Naive thymus-derived CD8-positive, alpha-beta T cell (primary cell): ENCODE data around the gene CLCN4. TPM values are rescaled to one million over a fixed set of nuclear protein-coding genes. Genes with fewer than 3 reads are reported as not detected.

ENCODE experiments used
- ATAC-seq, 2 donors: fragments of 150-1000 bp; cut with Tn5 transposase in 1 of 2; sonication (Bioruptor Pico), chemical (Tn5 transposase) in 1 of 2; 1 replicate in 1 of 2; 2 replicates in 1 of 2; pipeline ENCODE4 v1.10.0; 2021; ENCODE audit warnings: mild to moderate bottlenecking in 2 of 2, moderate library complexity in 2 of 2
- POLR2A ChIA-PET: fragments of 350-600 bp; sonication (Branson Sonifier 250); formaldehyde crosslinking; loops from one replicate; lab custom pipeline; 2021; ENCODE audit warnings: antibody characterized with exemption; lab: Charles Lee
- DNase-seq, 10 donors: peaks; one replicate each; pipeline versions ENCODE4 v3.0.0 to v3.0.0-alpha.2; 2020 to 2022
- H3K27ac Mint-ChIP-seq, 10 donors: one replicate each; pipeline ENCODE4 v1.8.0; 2020 to 2022; ENCODE audit warnings: mild to moderate bottlenecking in 10 of 10, mixed read lengths in 10 of 10, moderate library complexity in 4 of 10, inconsistent platforms in 1 of 10
- H3K27me3 Mint-ChIP-seq, 5 donors: one replicate each; pipeline ENCODE4 v1.8.0; 2021 to 2022; ENCODE audit warnings: mixed read lengths in 5 of 5
- H3K36me3 Mint-ChIP-seq, 3 donors: one replicate each; pipeline ENCODE4 v1.8.0; 2020 to 2022; ENCODE audit warnings: mixed read lengths in 3 of 3, mild to moderate bottlenecking in 2 of 3, inconsistent platforms in 1 of 3
- H3K4me1 Mint-ChIP-seq, 4 donors: one replicate each; pipeline ENCODE4 v1.8.0; 2021 to 2022; ENCODE audit warnings: mixed read lengths in 4 of 4
- H3K4me3 Mint-ChIP-seq, 10 donors: one replicate each; pipeline ENCODE4 v1.8.0; 2020 to 2022; ENCODE audit warnings: mild to moderate bottlenecking in 10 of 10, mixed read lengths in 10 of 10, moderate library complexity in 6 of 10, inconsistent platforms in 1 of 10
- H3K9me3 Mint-ChIP-seq, 9 donors: one replicate each; pipeline ENCODE4 v1.8.0; 2020 to 2022; ENCODE audit warnings: mixed read lengths in 9 of 9, mild to moderate bottlenecking in 3 of 9, inconsistent platforms in 1 of 9, moderate library complexity in 1 of 9
- polyA plus RNA-seq, 3 donors: library from polyadenylated mRNA; unstranded; fragments of 300-500 nt; fragmentation: Illumina TruSeq; gene quantifications; one replicate each; pipeline ENCODE4 v1.2.3, GENCODE V29; 2021
- total RNA-seq, 8 experiments: library from RNA in 2 of 8; stranded (reverse) in 2 of 8; gene quantifications; one replicate each; pipeline ENCODE4 v1.2.3 and lab custom pipeline; 2021 to 2026

Gene CLCN4
- total and polyA plus RNA-seq, 5 experiments from 2014 or later = 0.42 to 0.69 TPM; not detected in 3

DNA sequence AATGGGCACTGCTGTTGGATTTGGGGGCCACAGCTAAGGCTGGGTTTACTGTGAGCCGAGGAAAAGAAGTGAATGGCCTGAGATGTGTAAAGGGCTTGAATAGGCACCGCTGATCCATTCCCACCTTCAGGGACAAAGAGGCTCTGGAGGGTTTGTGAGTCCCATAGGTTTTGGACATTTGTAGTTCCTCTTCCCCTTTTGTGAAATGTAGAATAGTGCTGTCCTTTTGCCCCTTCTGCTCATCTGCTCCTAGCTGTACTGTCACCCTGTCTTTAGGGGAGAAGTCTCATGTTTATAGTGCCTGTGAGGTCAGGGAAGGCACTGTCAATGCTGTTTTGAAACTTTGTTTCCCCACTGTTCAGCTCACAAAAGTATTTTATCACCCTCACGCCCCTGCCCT lies 26.4 kb upstream of the CLCN4 start:
- Mint-ChIP-seq H3K4me3 (no peak overlapping the region), H3K4me1 (peaks cover 0 to 3% (median under 1%) of the 10 kb centered on the region in 4 donors), H3K27ac (peak overlapping the region in 1 of 10 donors; percentile 25), H3K9me3 (no peaks in the 10 kb centered on the region), H3K27me3 (no peaks in the 10 kb centered on the region), H3K36me3 (peaks cover 0 to 64% (median 8%) of the 10 kb centered on the region in 3 donors)
- ATAC-seq = no peak
- POLR2A ChIA-PET = no interaction called here
- DNase-seq = no peak

DNA sequence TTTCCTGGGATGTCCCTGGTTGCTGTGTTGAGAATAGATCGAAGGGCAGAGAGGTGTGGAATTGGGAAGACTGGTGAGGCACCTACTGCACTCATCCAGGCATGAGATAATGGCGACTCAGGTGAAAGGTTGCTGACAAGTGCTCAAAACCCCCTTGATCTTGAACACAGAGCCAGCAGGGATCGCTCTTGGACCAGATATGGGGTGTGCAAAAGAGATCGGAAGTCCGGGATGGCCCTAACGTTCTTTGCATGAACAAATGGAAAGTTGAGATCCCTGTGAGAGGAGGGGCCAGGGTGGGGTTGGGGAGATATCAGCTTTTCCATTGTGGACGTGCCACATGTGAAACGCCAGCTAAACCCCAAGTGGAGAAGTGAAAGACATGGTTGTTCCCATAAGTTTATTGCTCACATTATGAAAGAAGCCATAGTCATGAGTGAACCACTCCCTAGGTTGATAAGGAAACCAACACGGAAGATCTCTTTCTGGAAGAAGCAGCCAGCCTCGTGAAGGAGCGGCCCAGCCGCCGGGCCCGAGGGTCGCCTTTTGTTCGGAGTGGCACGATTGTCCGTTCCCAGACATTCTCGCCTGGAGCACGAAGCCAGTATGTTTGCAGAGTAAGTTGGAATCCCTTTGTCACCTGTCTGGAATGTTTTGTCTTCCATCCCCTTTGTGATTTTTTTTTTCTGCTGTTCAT lies 22.6 kb upstream of the CLCN4 start:
- no peak for ATAC-seq
- H3K27me3 Mint-ChIP-seq = no peaks in the 10 kb centered on the region
- no peak for DNase-seq
- no peaks in the 10 kb centered on the region for H3K4me1 Mint-ChIP-seq
- H3K27ac Mint-ChIP-seq = no peak overlapping the region
- peaks cover 0 to 62% (median 8%) of the 10 kb centered on the region in 3 donors for H3K36me3 Mint-ChIP-seq
- H3K9me3 Mint-ChIP-seq = no peaks in the 10 kb centered on the region
- no peak overlapping the region for H3K4me3 Mint-ChIP-seq
- POLR2A ChIA-PET = no interaction called here

DNA sequence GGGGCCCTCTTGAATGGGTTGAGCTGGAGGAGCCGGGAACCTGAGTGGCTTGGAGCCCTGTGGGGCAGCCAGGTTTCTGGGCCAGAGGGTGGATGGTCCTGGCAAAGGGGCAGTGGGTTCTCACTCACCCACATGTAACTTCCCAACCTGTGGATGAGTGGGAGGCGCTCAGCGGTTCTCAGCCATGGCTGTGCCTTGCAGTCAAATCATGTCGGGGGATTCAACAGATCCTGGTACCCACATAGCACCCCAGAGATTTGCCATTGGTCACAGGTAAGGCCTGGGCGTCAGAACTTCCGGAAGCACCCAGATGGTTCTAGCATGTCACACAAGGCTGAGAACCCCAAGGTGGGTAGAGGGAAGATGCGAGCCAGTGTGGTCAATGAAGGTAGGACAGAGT lies 21.9 kb upstream of the CLCN4 start:
- POLR2A ChIA-PET = no interaction called here
- no peak overlapping the region for H3K4me3 Mint-ChIP-seq
- H3K9me3 Mint-ChIP-seq = no peaks in the 10 kb centered on the region
- peak overlapping the region in 1 of 10 donors; percentile 35 for H3K27ac Mint-ChIP-seq
- peaks cover 0 to 62% (median 8%) of the 10 kb centered on the region in 3 donors for H3K36me3 Mint-ChIP-seq
- ATAC-seq = no peak
- no peaks in the 10 kb centered on the region for H3K4me1 Mint-ChIP-seq
- H3K27me3 Mint-ChIP-seq = no peaks in the 10 kb centered on the region
- DNase-seq = no peak

DNA sequence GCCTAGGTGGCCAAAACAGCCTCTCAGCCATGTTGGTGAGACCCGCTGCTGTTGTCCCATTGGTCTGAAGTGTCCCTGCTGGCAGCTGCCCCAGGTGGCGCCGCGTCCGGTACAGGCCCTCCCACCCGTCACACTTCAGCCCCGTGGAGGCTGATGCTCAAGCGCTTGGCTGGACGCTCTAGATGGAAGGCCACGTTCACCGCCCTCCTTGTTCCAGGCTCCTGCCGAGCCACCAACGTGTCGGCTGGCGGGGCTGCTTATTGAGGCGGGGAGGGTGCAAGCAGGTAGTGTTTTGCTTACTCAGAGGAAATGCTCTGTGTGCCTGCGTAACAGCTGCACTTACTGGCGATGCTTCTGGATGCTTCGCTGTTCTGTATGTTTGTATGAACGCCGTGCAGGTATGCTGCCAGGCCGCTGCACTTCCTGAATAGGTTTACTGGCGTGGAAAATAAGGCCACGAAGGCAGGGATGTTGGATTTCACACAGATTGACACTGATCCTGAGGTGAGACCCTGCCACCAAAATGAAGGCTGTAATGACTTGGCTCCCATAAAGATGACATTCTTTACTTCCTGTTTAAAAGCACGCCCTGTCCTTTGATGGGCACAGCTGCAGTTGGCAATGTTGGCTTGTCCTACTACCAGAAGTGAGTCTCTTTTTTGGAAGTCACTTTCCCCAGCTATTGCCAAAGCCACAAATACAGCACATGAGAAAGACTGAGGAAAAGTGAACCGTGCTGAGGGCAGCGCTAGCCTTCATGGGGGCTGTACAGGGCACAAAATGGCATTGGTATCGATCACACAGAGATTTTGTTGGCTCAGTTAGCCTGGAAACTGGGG lies 21.0 kb upstream of the CLCN4 start:
- H3K36me3 Mint-ChIP-seq = peaks cover 0 to 63% (median 8%) of the 10 kb centered on the region in 3 donors
- no peaks in the 10 kb centered on the region for H3K9me3 Mint-ChIP-seq
- H3K4me1 Mint-ChIP-seq = no peaks in the 10 kb centered on the region
- no peak for ATAC-seq
- POLR2A ChIA-PET = no interaction called here
- no peak for DNase-seq
- H3K4me3 Mint-ChIP-seq = no peak overlapping the region
- H3K27me3 Mint-ChIP-seq = no peaks in the 10 kb centered on the region
- H3K27ac Mint-ChIP-seq = peak overlapping the region in 1 of 10 donors; percentile 4

DNA sequence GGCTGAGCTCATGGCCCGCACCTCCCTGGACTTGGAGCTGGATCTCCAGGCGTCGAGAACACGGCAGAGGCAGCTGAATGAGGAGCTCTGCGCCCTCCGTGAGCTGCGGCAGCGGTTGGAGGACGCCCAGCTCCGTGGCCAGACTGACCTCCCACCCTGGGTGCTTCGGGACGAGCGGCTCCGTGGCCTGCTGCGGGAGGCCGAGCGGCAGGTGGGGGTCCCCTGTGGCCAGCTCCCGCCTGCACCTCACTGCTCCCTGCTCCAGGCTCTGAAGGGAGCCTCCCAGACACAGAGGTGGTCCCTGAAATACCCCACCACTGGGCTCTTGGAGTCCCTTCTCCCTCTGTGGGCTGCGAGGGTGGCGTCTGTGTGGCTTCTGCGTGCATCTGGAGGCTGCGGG lies 18.0 kb upstream of the CLCN4 start:
- H3K27ac Mint-ChIP-seq = no peak overlapping the region
- peaks cover 0 to 68% (median 4%) of the 10 kb centered on the region in 3 donors for H3K36me3 Mint-ChIP-seq
- H3K4me3 Mint-ChIP-seq = no peak overlapping the region
- H3K9me3 Mint-ChIP-seq = no peaks in the 10 kb centered on the region
- H3K27me3 Mint-ChIP-seq = no peaks in the 10 kb centered on the region
- peaks cover 0 to 4% (median 0%) of the 10 kb centered on the region in 4 donors for H3K4me1 Mint-ChIP-seq
- DNase-seq (no peak), ATAC-seq (no peak)
- POLR2A ChIA-PET = no interaction called here

DNA sequence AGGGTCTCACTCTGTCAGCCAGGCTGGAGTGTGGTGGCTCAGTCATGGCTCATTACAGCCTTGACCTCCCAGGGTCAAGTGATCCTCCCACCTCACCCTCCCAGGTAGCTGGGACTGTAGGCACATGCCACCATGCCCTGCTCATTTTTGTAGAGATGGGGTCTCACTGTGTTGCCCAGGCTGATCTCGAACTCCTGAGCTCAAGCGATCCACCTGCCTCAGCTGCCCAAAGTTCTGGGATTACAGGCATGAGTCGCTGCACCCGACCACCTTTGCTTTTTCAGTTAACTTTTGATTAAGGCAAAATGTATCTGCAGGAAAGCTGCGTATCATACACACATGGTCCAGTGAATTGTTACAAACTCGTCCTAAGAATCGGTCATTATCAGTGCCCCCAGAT lies 16.5 kb upstream of the CLCN4 start:
- no peak for DNase-seq
- POLR2A ChIA-PET = no interaction called here
- H3K9me3 Mint-ChIP-seq = no peaks in the 10 kb centered on the region
- peaks cover 0 to 53% (median 0%) of the 10 kb centered on the region in 3 donors for H3K36me3 Mint-ChIP-seq
- no peak for ATAC-seq
- H3K4me3 Mint-ChIP-seq = no peak overlapping the region
- peaks cover 0 to 6% (median 0%) of the 10 kb centered on the region in 4 donors for H3K4me1 Mint-ChIP-seq
- H3K27me3 Mint-ChIP-seq = no peaks in the 10 kb centered on the region
- no peak overlapping the region for H3K27ac Mint-ChIP-seq

DNA sequence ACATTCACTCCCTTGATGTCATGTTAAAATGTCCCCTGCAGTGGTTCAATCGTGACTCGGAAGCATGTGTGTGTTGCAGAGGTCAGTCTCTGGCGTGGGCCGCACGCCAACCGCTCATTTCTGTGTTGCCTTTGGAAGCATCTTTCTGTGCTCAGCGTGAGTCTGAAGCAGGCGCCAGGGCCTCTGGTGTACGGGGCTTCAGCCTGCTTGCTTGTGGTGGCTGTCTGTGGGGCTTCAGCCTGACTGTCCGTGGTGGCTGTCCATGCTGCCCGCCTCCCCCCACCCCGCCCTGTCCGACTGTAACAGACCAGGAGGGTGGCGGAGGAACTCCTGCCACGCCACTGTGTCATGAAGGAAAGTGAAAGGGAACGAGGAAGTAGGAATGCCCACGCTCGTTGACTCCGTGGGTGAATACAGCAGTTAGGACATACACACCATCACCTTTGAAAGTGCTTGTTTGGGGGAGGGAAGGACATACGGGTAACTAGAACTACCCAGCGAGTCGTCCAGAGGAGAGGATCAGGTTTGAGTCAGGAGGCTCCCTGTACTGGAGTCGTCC lies 14.7 kb upstream of the CLCN4 start:
- no peak for DNase-seq
- peaks cover 0 to 50% (median 6%) of the 10 kb centered on the region in 3 donors for H3K36me3 Mint-ChIP-seq
- peaks cover 0 to 4% (median 0%) of the 10 kb centered on the region in 9 donors for H3K9me3 Mint-ChIP-seq
- no peak overlapping the region for H3K4me3 Mint-ChIP-seq
- ATAC-seq = no peak
- H3K27ac Mint-ChIP-seq = no peak overlapping the region
- H3K4me1 Mint-ChIP-seq = peaks cover 0 to 6% (median 0%) of the 10 kb centered on the region in 4 donors
- POLR2A ChIA-PET = no interaction called here
- H3K27me3 Mint-ChIP-seq = no peaks in the 10 kb centered on the region

DNA sequence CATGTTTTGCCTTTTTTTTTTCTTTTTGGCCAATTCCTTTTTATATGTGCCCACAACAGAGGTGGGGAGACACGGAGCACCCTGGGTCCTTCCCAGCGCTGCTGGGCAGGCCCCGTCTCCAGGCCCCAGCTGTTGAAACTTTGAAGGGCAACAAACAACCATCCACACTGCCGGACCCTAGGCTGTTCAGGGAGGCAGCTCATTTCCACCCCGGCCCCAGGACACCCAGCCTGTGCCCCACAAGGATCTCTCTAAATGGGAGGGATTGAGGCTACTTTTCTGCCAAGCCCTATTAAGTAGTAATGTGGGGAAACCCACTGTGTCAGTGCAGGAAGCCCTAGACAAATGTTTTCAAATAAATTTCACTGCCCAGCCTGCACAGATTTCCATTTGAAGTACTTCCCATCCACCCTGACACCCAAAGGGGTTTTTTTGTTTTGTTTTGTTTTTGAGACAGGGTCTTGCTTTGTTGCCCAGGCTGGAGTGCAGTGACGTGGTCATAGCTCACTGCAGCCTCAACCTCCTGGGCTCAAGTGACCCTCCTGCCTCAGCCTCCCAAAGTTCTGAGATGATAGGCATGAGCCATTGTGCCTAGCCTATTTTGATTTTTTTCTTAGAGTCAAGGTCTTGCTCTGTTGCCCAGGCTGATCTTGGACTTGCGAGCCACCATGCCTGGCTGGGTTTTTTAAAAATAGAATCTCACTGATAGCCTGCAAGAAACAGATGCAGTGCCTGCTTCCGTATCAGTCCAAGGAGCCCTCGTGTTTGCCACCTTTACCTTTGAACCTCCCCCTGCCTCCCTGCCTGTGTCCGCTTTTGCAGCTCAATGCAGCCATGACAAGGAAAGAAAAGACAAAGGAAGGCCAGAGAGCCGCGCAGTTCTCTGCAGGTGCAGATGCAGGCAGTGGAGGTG lies 13.4 kb upstream of the CLCN4 start:
- Mint-ChIP-seq H3K36me3 (peaks cover 0 to 46% (median 6%) of the 10 kb centered on the region in 3 donors), H3K27me3 (no peaks in the 10 kb centered on the region), H3K4me3 (no peak overlapping the region), H3K9me3 (peaks cover 0 to 4% (median 0%) of the 10 kb centered on the region in 9 donors), H3K4me1 (peaks cover 0 to 6% (median 0%) of the 10 kb centered on the region in 4 donors), H3K27ac (peak overlapping the region in 3 of 10 donors; percentile 37 to 66 (median 51))
- ATAC-seq = no peak
- POLR2A ChIA-PET = no interaction called here
- DNase-seq = no peak

DNA sequence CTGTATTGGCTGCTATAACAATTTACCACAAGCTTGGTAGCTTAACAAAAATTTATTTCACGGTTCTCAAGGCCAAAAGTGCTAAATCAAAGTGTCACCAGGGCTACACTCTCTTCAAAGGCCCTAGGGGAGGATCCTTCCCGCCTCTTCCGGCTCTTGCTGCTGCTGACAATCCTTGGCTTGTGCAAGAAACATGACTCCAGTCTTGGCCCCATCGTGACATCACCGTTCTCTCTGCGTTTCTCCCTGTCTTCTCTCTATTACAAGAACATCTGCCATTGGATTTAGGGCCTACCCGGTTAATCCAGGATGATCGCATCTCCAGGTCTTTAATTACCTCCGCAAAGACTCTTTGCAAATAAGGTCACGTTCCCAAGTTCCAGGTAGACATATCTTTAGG lies 10.4 kb upstream of the CLCN4 start:
- no peaks in the 10 kb centered on the region for H3K27me3 Mint-ChIP-seq
- peaks cover 0 to 4% (median 0%) of the 10 kb centered on the region in 9 donors for H3K9me3 Mint-ChIP-seq
- DNase-seq (no peak), ATAC-seq (no peak)
- H3K36me3 Mint-ChIP-seq = peaks cover 0 to 22% (median 6%) of the 10 kb centered on the region in 3 donors
- H3K27ac Mint-ChIP-seq = peak overlapping the region in 2 of 10 donors; percentile 48 to 59
- H3K4me1 Mint-ChIP-seq = peaks cover 0 to 6% (median 0%) of the 10 kb centered on the region in 4 donors
- H3K4me3 Mint-ChIP-seq = no peak overlapping the region
- POLR2A ChIA-PET = no interaction called here

DNA sequence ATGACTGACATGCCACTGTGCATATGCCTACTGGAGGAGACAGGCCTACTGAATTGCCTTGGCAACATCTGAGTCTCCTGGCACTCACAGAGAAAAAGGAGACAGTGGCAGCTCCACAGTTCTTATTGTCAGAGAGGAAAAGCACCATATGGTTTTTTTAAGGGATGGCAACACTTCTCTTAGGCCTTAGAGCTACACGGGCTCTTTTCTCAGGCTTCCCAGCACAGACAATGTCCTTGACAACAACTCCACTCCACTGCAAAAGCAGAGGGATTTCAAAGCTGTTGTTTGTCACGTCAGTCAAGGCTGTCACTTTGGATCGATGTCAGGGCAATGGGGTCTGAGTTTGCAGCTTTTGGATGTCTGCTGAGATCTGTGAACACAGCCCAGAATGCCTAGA lies 4.7 kb upstream of the CLCN4 start:
- ATAC-seq = no peak
- no peak overlapping the region for H3K27ac Mint-ChIP-seq

DNA sequence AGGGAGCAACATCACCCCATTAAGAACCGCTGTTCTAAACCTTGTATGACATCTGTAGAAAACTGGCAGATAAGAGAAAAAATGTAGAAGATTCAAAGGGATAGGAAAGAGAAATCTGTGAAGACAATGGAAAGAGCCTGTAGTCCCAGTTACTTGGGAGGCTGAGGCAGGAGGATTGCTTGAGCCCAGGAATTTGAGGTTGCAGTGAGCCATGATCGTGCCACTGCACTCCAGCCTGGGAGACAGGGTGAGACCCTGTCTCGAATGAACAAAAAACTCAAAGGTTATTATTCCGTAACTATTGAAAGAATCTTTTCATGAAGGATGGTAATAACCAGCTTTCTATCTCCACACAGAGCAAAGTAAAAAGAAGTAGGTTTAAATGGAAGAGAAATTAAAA lies 1.6 kb upstream of the CLCN4 start:
- DNase-seq (no peak), ATAC-seq (no peak)
- Mint-ChIP-seq H3K4me1 (peaks cover 0 to 22% (median 4%) of the 10 kb centered on the region in 4 donors), H3K27me3 (peaks cover 3 to 19% (median 13%) of the 10 kb centered on the region in 5 donors), H3K4me3 (no peak overlapping the region), H3K27ac (no peak overlapping the region), H3K36me3 (no peaks in the 10 kb centered on the region), H3K9me3 (peaks cover 0 to 3% (median 0%) of the 10 kb centered on the region in 9 donors)
- POLR2A ChIA-PET = no interaction called here

More for the DNA sequence above, 4.7 kb upstream of the CLCN4 start:
- DNase-seq = no peak
- peaks cover 0 to 6% (median 4%) of the 10 kb centered on the region in 5 donors for H3K27me3 Mint-ChIP-seq
- H3K9me3 Mint-ChIP-seq = peaks cover 0 to 1% (median 0%) of the 10 kb centered on the region in 9 donors
- no peak overlapping the region for H3K4me3 Mint-ChIP-seq
- POLR2A ChIA-PET = no interaction called here
- H3K4me1 Mint-ChIP-seq = peaks cover 0 to 12% (median 2%) of the 10 kb centered on the region in 4 donors
- no peaks in the 10 kb centered on the region for H3K36me3 Mint-ChIP-seq

DNA sequence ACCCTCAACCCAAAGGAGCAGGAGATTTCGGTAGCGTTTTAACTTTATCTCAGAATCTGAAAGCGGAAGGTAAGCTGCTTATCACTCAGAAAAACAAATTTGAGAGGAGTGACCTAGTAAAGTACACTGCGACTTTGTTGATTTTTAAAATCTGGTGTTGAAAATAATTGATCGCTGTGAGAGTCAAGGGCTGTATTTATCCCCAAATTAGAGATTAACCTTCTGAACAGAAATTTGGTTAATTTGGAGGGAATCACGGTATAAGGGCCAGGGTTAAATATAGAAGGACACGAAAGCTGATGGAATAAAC lies 212 bp downstream of the CLCN4 start:
- Mint-ChIP-seq H3K4me3 (peak overlapping the region in 6 of 10 donors; percentile 26 to 76 (median 46)), H3K4me1 (peaks cover 0 to 22% (median 4%) of the 10 kb centered on the region in 4 donors), H3K9me3 (peaks cover 0 to 3% (median 0%) of the 10 kb centered on the region in 9 donors), H3K27ac (no peak overlapping the region), H3K27me3 (peaks cover 7 to 35% (median 14%) of the 10 kb centered on the region in 5 donors), H3K36me3 (no peaks in the 10 kb centered on the region)
- no peak for ATAC-seq
- POLR2A ChIA-PET = no interaction called here
- DNase-seq = no peak
